Esophagus muscularis mucosa (tissue), 3 donors: ENCODE results near the gene PRKCE.

Experiments used
- POLR2A ChIP-seq: fragments of 450-650 bp; IDR thresholded peaks from one replicate; pipeline ENCODE4 v1.6.1; 2017; ENCODE audit warnings: antibody characterized with exemption, moderate library complexity, mild to moderate bottlenecking, low read depth
- TF ChIP-seq, protein P1 (sequence below), 3 experiments: fragments of 200-600 bp in 2 of 3; fragments of 450-650 bp in 1 of 3; sonication (generic) in 2 of 3; IDR thresholded peaks; one replicate each; pipeline ENCODE4 v1.5.1; 2017 to 2019; ENCODE audit warnings: antibody characterized with exemption in 3 of 3, mild to moderate bottlenecking in 2 of 3, moderate library complexity in 1 of 3

DNA sequence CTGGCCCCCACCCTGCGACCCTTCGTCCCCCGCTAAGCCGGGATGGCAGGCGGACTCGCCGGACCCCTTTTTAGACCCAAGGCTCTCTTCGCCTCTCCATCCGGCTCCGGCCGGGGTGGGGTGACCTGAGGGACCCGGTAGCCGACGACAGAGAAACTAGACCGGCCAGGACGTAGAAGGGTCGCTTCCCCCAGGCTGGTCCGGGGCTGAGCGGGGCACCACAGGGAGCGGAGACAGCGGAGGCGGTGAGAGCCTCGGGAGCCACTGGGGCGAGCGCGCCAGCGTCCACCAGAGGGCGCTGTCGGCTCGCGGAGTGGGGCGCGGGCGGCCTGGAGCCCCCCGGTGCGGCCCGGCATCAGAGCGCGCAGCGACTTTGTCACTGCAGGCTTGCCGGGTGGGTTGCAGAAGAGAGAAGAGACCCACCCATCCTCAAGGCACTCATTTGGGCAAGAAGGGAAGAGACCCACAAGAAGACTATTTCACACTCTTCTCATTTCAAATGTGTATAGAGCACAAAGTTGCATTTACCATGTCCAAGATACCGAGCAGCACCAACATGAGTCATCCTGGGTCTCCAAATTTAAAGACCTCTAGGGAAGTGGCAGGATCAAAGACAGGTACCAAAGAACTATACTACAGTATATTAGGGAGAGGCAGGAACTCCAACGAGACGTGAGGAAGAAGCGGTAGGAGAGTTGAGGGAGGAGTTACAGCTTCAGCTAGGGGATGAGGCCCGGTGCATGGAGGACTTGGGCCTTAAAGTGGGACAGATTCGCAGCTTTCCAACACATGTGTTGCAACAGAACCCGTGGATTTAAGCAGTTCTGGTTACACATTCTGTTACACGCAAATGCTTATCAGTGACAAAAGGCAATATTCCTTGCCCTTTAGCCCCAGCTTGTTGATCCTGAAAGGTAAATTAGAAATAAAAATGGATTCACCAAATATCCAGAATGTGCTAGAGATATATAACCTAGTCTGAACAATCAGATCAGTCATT lies 7.6 kb upstream of the PRKCE start:
- no peak for TF ChIP-seq POLR2A
- TF ChIP-seq, protein P1, sequence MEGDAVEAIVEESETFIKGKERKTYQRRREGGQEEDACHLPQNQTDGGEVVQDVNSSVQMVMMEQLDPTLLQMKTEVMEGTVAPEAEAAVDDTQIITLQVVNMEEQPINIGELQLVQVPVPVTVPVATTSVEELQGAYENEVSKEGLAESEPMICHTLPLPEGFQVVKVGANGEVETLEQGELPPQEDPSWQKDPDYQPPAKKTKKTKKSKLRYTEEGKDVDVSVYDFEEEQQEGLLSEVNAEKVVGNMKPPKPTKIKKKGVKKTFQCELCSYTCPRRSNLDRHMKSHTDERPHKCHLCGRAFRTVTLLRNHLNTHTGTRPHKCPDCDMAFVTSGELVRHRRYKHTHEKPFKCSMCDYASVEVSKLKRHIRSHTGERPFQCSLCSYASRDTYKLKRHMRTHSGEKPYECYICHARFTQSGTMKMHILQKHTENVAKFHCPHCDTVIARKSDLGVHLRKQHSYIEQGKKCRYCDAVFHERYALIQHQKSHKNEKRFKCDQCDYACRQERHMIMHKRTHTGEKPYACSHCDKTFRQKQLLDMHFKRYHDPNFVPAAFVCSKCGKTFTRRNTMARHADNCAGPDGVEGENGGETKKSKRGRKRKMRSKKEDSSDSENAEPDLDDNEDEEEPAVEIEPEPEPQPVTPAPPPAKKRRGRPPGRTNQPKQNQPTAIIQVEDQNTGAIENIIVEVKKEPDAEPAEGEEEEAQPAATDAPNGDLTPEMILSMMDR (IDR thresholded peaks at IDR 0.05), result peak in 2 of 3 experiments; percentile 98 to 100
